Measurements from ENCODE around the gene LILRB4. TPM values are rescaled to one million over a fixed set of nuclear protein-coding genes. Genes with fewer than 3 reads are reported as not detected.
"Not testable (repeated sequence)": the region's sequence is repeated elsewhere in the genome, so short reads cannot be mapped to it uniquely, and the experiment has no call there.

The LILRB4 gene
- total RNA-seq, 2 donors from 2014 or later, result not detected

DNA sequence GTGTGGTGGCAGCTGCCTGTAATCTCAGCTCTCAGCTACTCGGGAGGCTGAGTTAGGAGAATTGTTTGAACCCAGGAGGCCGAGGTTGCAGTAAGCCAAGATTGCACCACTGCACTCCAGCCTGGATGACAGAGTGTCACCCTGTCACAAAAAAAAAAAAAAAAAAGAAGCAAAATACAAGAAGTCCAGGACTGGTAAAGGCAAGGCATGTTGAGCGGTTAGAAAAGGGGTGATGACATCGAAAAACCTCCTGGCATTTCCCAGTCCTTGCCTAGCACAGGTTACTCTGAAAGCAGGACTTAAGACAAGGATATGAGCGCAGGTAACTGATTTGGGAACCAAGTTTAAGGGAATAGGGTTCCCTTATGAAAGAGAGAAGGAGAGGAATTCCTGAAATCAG is 2.5 kb upstream of the LILRB4 start:
- no peak overlapping the region for H3K27ac Mint-ChIP-seq
- no peak overlapping the region for H3K4me3 Mint-ChIP-seq
- H3K4me1 Mint-ChIP-seq (ENCODE audit: low read depth in 2 of 2), result peaks cover 0 to 3% of the 10 kb centered on the region in 2 donors
- H3K9me3 Mint-ChIP-seq, result no peaks in the 10 kb centered on the region
- ATAC-seq, result no peak
- peaks cover 24 to 29% of the 10 kb centered on the region in 2 donors for H3K27me3 Mint-ChIP-seq
- H3K36me3 Mint-ChIP-seq, result no peaks in the 10 kb centered on the region
- DNase-seq (ENCODE audit: low spot score), result no peak

DNA sequence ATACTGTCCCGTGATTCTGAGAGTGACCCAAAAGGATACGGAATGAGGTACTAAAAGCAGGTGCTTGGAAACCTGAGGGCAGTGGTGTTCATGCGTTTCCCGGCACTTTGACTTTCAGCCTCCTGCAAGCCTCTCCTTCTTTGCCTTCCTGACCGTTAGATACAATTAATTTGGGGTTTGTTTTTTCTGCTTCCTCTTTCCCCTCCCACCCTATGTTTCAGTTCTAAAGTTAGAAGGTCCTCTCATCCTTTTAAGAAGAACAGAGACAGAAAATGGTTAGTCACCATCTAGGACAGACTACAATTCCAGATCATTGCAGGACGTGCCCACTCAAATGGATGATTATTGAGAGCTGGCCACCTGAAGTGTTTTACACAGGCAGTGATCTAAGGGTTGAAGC is 1.8 kb upstream of the LILRB4 start:
- H3K9me3 Mint-ChIP-seq, result no peaks in the 10 kb centered on the region
- peaks cover 0 to 3% of the 10 kb centered on the region in 2 donors for H3K4me1 Mint-ChIP-seq (ENCODE audit: low read depth in 2 of 2)
- H3K4me3 Mint-ChIP-seq, result no peak overlapping the region
- H3K36me3 Mint-ChIP-seq, result no peaks in the 10 kb centered on the region
- H3K27me3 Mint-ChIP-seq, result peaks cover 24 to 29% of the 10 kb centered on the region in 2 donors
- no peak for ATAC-seq
- H3K27ac Mint-ChIP-seq, result no peak overlapping the region
- no peak for DNase-seq (ENCODE audit: low spot score)

DNA sequence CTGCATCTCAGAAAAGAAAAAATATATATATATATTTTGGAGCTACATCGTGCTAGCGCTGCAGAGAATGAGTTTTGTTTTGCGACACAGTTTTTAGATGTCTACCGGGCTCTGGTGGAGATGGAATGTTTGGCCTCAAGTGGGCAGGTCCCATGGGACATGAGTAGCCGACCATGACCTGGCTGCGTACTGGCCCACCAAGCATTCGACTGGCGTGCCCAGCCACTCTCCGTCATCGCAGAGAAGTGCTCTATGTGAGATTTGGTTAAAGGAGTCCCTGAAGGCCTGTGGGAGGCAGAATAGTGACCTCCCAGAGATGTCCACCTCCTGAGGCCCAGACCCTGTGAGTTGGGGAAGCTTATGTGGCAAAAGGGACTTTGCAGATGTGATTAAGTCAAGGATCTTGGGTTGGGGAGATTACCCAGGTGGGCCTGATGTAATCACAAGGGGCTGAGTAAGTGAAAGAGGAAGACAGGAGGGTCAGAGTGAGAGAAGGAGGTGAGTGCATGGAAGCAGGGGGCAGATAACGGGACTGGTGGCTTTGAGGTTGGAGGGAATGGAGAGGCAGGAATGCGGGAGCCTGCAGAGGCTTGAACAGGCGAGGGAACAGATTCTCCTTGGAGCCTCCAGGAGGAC is 821 bp upstream of the LILRB4 start:
- Mint-ChIP-seq H3K4me1 (ENCODE audit: low read depth in 2 of 2) (peaks cover 0 to 3% of the 10 kb centered on the region in 2 donors), H3K27me3 (peaks cover 24 to 26% of the 10 kb centered on the region in 2 donors), H3K36me3 (no peaks in the 10 kb centered on the region), H3K27ac (peak overlapping the region in 1 of 2 donors; percentile 45), H3K4me3 (no peak overlapping the region), H3K9me3 (no peaks in the 10 kb centered on the region)
- ATAC-seq (no peak), DNase-seq (ENCODE audit: low spot score) (no peak)

DNA sequence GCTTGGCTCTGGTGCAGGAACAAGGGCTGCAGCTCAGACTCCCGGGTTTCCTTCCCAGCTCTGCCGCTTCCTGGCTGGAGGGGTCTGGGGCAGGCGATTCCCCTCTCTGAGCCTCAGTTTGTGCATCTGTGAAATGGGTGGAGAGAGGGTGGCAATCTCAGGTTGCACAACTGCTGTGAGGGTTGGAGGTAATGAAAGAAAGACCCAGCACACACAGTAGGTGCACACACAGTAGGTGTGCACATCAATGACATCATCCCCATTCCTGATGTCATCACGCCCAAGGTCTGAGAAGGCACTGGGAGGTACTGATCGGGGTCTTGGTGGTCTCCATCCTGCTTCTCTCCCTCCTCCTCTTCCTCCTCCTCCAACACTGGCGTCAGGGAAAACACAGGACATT is 2.7 kb downstream of the LILRB4 start:
- H3K4me1 Mint-ChIP-seq (ENCODE audit: low read depth in 2 of 2), result peaks cover 0 to 3% of the 10 kb centered on the region in 2 donors
- DNase-seq (ENCODE audit: low spot score), result no peak
- no peak for ATAC-seq
- H3K27me3 Mint-ChIP-seq, result peaks cover 28 to 30% of the 10 kb centered on the region in 2 donors
- H3K9me3 Mint-ChIP-seq, result no peaks in the 10 kb centered on the region
- no peak overlapping the region for H3K27ac Mint-ChIP-seq
- peaks cover 7% of the 10 kb centered on the region for H3K36me3 Mint-ChIP-seq
- H3K4me3 Mint-ChIP-seq, result no peak overlapping the region

DNA sequence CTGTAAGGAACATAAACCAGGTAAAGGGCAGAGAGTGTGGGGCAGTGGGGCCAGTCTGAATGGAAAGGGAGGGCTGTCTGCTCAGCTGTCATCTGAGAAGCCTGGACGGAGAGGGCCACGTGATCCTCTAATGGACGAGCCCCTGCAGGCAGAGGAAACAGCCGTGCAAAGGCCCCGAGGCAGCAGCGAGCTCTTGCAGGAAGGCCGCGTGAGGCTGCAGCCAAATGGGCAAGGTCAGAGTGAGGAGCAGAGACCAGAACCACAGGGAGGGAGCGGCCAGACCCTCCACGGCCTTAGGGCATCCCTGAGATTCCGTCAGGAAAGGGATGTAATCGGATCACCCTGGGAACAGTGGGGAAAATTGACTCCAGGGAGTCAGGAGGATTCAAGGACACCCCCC is 4.4 kb downstream of the LILRB4 start:
- Mint-ChIP-seq H3K27me3 (peaks cover 28 to 29% of the 10 kb centered on the region in 2 donors), H3K9me3 (no peaks in the 10 kb centered on the region), H3K4me1 (ENCODE audit: low read depth in 2 of 2) (no peaks in the 10 kb centered on the region), H3K36me3 (peaks cover 7% of the 10 kb centered on the region), H3K4me3 (no peak overlapping the region), H3K27ac (no peak overlapping the region)
- no peak for DNase-seq (ENCODE audit: low spot score)
- ATAC-seq, result no peak

DNA sequence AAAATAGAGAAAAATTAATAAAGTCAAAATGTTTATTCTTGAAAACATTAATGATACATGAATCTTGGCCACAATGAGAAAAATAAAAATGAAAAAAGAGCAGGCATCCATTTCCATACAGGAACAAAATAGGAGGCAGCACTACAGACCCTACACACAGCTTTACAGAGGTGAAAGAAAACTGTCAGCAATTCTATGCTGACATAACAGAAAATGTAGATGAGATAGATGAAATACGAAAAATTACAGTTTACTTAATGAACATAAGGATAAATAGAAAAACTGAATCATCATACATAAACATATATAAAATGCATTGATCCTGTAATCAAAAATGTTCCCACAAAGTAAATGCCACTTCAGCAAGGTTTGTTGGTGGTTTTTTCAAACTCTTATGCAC is 5.6 kb downstream of the LILRB4 start:
- Mint-ChIP-seq H3K4me1 (ENCODE audit: low read depth in 2 of 2) (no peaks in the 10 kb centered on the region), H3K27me3 (peaks cover 28% of the 10 kb centered on the region in 2 donors), H3K4me3 (no peak overlapping the region), H3K9me3 (no peaks in the 10 kb centered on the region), H3K36me3 (peaks cover 7% of the 10 kb centered on the region), H3K27ac (no peak overlapping the region)
- ATAC-seq (no peak), DNase-seq (ENCODE audit: low spot score) (no peak)

DNA sequence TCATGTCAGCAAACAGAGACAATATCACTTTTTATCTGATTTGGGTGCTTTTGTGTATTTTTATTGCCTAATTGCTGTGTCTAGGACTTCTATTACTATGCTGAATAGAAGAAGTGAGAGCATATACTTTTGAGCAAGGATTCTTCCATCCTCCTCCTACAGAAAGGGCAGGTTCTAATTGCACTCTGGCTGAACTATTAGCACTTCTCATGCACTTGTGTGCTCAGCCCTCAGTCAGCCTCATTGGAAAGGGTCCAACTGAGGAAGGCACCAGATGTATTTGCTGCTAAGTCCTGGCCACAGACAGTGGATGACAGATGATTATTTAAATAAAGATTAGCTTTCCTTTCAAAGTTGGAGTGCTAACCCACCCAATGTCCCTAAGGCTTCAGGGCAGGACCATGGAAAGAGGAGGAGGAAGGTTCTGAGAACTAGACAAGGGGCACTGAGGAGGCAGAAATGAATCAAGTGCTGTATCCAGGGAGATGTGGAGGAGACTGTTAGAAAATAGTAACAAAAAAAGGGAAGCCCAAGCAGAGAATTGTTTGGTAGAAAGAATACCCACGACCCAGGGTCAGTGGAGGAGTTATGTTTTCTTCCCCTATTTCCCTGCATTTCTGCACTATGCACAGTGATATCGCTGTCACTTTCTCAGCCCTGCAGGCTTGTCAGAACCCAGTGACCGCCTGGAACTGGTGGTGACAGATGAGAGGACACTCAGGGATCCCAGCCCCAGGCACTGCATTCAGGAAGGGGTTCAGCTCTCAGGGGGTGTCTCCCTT is 8.0 kb downstream of the LILRB4 start:
- H3K4me1 Mint-ChIP-seq (ENCODE audit: low read depth in 2 of 2), result peaks cover 0 to 2% of the 10 kb centered on the region in 2 donors
- DNase-seq (ENCODE audit: low spot score) (no peak), ATAC-seq (no peak)
- no peak overlapping the region for H3K27ac Mint-ChIP-seq
- peaks cover 7% of the 10 kb centered on the region for H3K36me3 Mint-ChIP-seq
- H3K27me3 Mint-ChIP-seq, result peaks cover 27 to 28% of the 10 kb centered on the region in 2 donors
- H3K4me3 Mint-ChIP-seq, result no peak overlapping the region
- no peaks in the 10 kb centered on the region for H3K9me3 Mint-ChIP-seq

DNA sequence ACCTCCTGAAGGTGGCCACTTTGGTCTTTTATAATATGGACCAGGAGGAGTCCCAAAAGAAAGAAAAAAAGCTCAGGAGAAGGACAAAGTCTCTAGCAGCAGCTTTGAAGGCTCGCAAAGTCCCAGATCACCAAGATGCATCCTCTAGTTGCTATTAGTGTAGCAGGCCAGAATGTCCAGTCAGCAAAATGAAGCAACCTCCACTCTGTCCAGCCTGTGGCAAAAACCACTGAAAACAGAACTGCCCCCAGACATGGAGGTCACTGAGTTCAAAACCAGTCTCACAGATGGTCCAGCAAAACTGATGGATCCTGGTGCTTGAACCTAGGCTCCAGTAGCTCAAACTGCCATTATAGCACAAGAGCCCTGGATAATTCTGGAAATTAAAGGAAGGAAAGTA is 10.4 kb downstream of the LILRB4 start:
- DNase-seq (ENCODE audit: low spot score), result no peak
- no peak for ATAC-seq
- no peak overlapping the region for H3K4me3 Mint-ChIP-seq
- H3K36me3 Mint-ChIP-seq, result peaks cover 4% of the 10 kb centered on the region
- H3K9me3 Mint-ChIP-seq, result no peaks in the 10 kb centered on the region
- no peak overlapping the region for H3K27ac Mint-ChIP-seq
- H3K4me1 Mint-ChIP-seq (ENCODE audit: low read depth in 2 of 2), result peaks cover 0 to 2% of the 10 kb centered on the region in 2 donors
- H3K27me3 Mint-ChIP-seq, result peaks cover 23 to 25% of the 10 kb centered on the region in 2 donors

DNA sequence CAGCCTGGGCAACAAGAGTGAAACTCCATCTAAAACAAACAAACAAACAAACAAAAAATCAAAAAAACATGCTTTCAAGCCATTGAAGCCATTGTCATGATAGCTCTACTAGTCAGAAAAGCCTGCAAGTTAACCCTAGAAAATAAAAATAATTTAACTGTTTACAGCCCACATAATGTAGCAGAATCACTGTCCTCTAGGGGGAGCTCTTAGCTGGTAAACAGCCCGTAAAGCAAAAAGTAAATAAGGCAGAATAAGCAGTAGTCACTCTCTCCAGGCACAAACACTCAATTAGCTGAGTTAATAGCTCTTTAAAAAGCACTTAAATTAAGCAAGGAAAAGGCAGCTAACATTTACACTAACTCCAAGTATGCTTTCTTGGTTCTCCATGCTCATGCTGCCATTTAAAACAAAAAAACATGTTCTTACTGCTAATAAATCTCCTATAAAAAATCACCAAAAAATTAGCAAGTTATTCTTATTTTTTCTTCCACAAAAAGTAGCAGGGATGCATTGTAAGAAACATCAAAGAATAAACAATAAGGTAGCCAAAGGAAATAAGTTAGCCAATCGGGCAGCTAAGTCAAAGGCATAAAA is 11.3 kb downstream of the LILRB4 start:
- Mint-ChIP-seq H3K4me3 (no peak overlapping the region), H3K27me3 (peaks cover 27 to 30% of the 10 kb centered on the region in 2 donors), H3K4me1 (ENCODE audit: low read depth in 2 of 2) (peaks cover 0 to 2% of the 10 kb centered on the region in 2 donors), H3K36me3 (no peaks in the 10 kb centered on the region), H3K9me3 (no peaks in the 10 kb centered on the region), H3K27ac (peak overlapping the region in 1 of 2 donors; percentile 28)
- DNase-seq (ENCODE audit: low spot score), result no peak
- no peak for ATAC-seq

DNA sequence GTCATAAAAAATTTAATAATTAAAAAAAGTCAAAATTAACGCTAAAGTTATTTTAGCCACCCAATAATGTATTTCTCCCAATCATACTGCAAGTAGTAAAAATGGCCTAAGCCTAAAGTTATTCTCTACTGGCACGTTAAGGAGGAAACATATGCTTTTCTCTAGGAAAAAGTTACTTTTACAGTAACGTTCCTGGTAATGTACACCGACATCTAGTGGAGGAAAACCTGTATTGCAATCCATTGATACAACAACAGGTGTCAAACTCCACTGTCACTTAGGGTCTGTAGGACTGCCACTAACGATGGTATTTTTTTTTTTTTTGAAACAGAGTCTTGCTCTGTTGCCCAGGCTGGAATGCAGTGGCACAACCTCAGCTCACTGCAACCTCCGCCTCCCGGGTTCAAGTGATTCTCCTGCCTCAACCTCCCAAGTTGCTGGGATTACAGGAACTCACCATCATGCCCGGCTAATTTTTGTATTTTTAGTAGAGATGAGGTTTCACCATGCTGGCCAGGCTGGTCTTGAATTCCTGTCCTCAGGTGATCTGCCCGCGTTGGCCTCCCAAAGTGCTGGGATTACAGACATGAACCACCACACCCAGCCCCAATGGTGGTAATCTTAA is 13.5 kb downstream of the LILRB4 start:
- H3K9me3 Mint-ChIP-seq, result not testable (repeated sequence)

DNA sequence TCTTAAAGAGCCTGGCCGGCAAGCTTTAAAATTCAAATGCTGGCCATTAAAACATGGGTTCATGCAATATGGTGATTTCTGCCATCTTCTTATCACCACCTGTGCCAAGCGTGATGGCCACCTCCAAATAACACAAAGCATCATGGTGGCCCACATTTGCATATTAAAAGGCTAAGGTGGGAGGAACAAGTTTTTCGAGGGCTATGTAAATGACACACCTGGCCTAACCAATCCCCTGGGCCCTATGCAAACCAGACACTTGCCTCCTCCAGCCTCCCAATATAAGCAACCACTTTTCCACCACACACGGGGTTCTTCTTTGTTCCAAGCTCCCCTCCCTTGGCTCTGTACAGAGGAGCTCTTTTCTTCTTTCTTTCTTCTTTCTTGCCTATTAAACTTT is 14.4 kb downstream of the LILRB4 start:
- DNase-seq (ENCODE audit: low spot score) (no peak), ATAC-seq (no peak)
- H3K27me3 Mint-ChIP-seq, result peaks cover 21 to 25% of the 10 kb centered on the region in 2 donors
- peaks cover 0 to 2% of the 10 kb centered on the region in 2 donors for H3K4me1 Mint-ChIP-seq (ENCODE audit: low read depth in 2 of 2)
- no peak overlapping the region for H3K27ac Mint-ChIP-seq
- no peaks in the 10 kb centered on the region for H3K36me3 Mint-ChIP-seq
- H3K4me3 Mint-ChIP-seq, result no peak overlapping the region
- H3K9me3 Mint-ChIP-seq, result no peaks in the 10 kb centered on the region

More for the DNA sequence above, 13.5 kb downstream of the LILRB4 start:
- not testable (repeated sequence) for ATAC-seq; H3K36me3 Mint-ChIP-seq; H3K4me1 Mint-ChIP-seq (ENCODE audit: low read depth in 2 of 2); H3K4me3 Mint-ChIP-seq; H3K27ac Mint-ChIP-seq; DNase-seq (ENCODE audit: low spot score)
- peaks cover 19% of the 10 kb centered on the region in 2 donors for H3K27me3 Mint-ChIP-seq

DNA sequence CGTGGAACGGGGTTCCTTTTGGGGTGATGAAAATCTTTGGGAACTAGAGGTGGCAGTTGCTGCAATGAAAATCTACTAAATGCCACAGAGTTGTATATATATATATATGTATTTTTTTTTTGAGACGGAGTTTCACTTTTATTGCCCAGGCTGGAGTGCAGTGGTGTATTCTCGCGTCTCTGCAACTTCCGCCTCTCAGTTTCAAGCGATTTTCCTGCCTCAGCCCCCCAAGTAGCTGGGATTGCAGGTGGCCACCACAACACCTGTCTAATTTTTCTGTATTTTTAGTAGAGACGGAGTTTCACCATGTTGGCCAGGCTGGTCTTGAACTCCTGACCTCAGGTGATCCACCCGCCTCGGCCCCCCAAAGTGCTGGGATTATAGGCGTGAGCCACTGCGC is 18.8 kb downstream of the LILRB4 start:
- ATAC-seq; H3K36me3 Mint-ChIP-seq; DNase-seq (ENCODE audit: low spot score); H3K4me3 Mint-ChIP-seq; H3K27ac Mint-ChIP-seq; H3K9me3 Mint-ChIP-seq; H3K4me1 Mint-ChIP-seq (ENCODE audit: low read depth in 2 of 2): not testable (repeated sequence)
- H3K27me3 Mint-ChIP-seq, result peaks cover 32 to 33% of the 10 kb centered on the region in 2 donors

DNA sequence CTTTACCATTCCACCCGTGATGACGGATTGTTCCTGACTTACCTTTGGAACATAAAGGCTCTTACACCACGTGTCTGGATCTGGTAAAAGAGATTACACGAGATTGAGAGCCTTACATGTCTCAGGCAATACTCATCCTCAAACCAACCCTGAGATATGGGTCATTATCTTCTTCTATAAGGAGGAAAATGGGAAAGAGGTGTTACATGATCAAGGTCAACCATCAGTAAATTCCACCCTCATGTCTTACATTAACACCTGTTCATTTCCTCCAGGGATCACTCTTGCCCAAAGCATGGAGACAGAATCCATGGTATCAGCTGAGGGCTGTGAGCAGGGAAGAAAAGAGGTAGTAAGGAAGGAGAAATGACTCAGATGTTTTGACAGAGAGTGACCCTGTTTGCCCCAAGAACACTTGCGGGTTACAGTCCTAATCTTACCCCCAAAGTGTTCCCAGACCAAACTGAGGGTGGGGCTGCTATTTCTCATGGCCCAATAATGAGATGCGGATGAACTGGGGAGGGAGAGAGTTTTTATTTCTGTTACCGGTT is 19.6 kb downstream of the LILRB4 start:
- Mint-ChIP-seq H3K9me3 (peaks cover 3% of the 10 kb centered on the region), H3K4me1 (ENCODE audit: low read depth in 2 of 2) (no peaks in the 10 kb centered on the region), H3K27me3 (peaks cover 32 to 39% of the 10 kb centered on the region in 2 donors), H3K27ac (no peak overlapping the region), H3K36me3 (no peaks in the 10 kb centered on the region), H3K4me3 (no peak overlapping the region)
- no peak for ATAC-seq
- no peak for DNase-seq (ENCODE audit: low spot score)
